ENCODE data around the gene PAK3. TPM values are rescaled to one million over a fixed set of nuclear protein-coding genes. Genes with fewer than 3 reads are reported as not detected.

The PAK3 gene
- total RNA-seq, 1 experiment from 2014 or later = 7.5 TPM

- H3K56ac ChIP-seq (ENCODE audit: insufficient read length, low read depth, low read length) = no peak overlapping the region
- no peak overlapping the region for H3T11ph ChIP-seq (ENCODE audit: low read length)
- H4K20me1 ChIP-seq (ENCODE audit: control insufficient read depth, insufficient read depth, insufficient read length) = no peaks in the 10 kb centered on the region
- H3K9ac ChIP-seq (ENCODE audit: extremely low read depth, insufficient read length, low read length) = no peak overlapping the region
- H3K4ac ChIP-seq (ENCODE audit: low read depth, low read length) = no peak overlapping the region
- H2BK120ac ChIP-seq (ENCODE audit: low read depth, low read length, poor library complexity, severe bottlenecking) = no peak overlapping the region
- H2BK12ac ChIP-seq (ENCODE audit: insufficient read length, low read depth, low read length) = no peak overlapping the region
- H3K23me2 ChIP-seq (ENCODE audit: insufficient read length, low read depth, low read length, poor library complexity, severe bottlenecking) = no peaks in the 10 kb centered on the region
- no peak overlapping the region for H3K27ac Mint-ChIP-seq
- no peaks in the 10 kb centered on the region for H3K79me2 ChIP-seq (ENCODE audit: insufficient read depth, low read length)
- H2BK15ac ChIP-seq (ENCODE audit: low read depth, low read length) = no peak overlapping the region
- H3K14ac ChIP-seq (ENCODE audit: insufficient read depth, low read length) = no peak overlapping the region
- no peak overlapping the region for H2AFZ ChIP-seq (ENCODE audit: low read length)
- H3K4me1 ChIP-seq (ENCODE audit: insufficient read depth, low read length) = no peaks in the 10 kb centered on the region
- no peaks in the 10 kb centered on the region for H3K27me3 ChIP-seq (ENCODE audit: insufficient read depth, low read length)
- DNase-seq = no peak
- H4K8ac ChIP-seq (replicated peaks; ENCODE audit: insufficient read length, low read depth, low read length) = no peak overlapping the region
- H3K18ac ChIP-seq (ENCODE audit: insufficient read length, low read depth, low read length) = no peak overlapping the region
- no peaks in the 10 kb centered on the region for H3K79me1 ChIP-seq (ENCODE audit: insufficient read depth, low read depth, low read length, poor library complexity, severe bottlenecking)
- H3K4me1 Mint-ChIP-seq = no peaks in the 10 kb centered on the region
- H3K4me3 Mint-ChIP-seq = no peak overlapping the region
- TF ChIP-seq CTCF (conservative IDR thresholded peaks at IDR 0.05) = no peak
- no peak overlapping the region for H2AK5ac ChIP-seq (ENCODE audit: insufficient read length, low read length)
- H2BK20ac ChIP-seq (ENCODE audit: low read depth, low read length, poor library complexity, severe bottlenecking) = no peak overlapping the region
- H3K9me3 Mint-ChIP-seq = no peaks in the 10 kb centered on the region
- WGBS (ENCODE audit: extremely low coverage, insufficient read length, low lambda C conversion rate) = no CpG with 5 or more reads among the region's 1 CpG
- H3K4me2 ChIP-seq (ENCODE audit: insufficient read depth, insufficient read length, low read length) = no peak overlapping the region
- H3K27ac ChIP-seq (ENCODE audit: insufficient read length, low read depth, low read length) = no peak overlapping the region
- H3K23ac ChIP-seq (ENCODE audit: insufficient read length, low read depth, low read length) = no peak overlapping the region
- H3K36me3 Mint-ChIP-seq (ENCODE audit: insufficient read depth in 1 of 3, low read depth in 3 of 3) = peaks cover 0 to 18% (median 4%) of the 10 kb centered on the region in 3 experiments; a peak in 3 of 7 replicates
- H3K27me3 Mint-ChIP-seq (ENCODE audit: low read depth) = no peaks in the 10 kb centered on the region
- no peak overlapping the region for H4K5ac ChIP-seq (ENCODE audit: insufficient read length, low read depth, low read length)
- H2BK5ac ChIP-seq (ENCODE audit: insufficient read length, low read length) = no peak overlapping the region
- no peak overlapping the region for H4K91ac ChIP-seq (ENCODE audit: insufficient read length, low read depth, low read length)
- H3K9me3 ChIP-seq (ENCODE audit: control insufficient read depth, low read depth, low read length) = no peaks in the 10 kb centered on the region
These were observed 18.8 kb downstream of the PAK3 start for GRCh38 chrX:111114806-111115205.
